OCI-LY7 (cell line): ENCODE results near the gene TNFRSF12A.

Experiments used
- CTCF ChIP-seq: fragments of 200-600 bp; sonication (generic); conservative IDR thresholded peaks from 2 replicates; pipeline ENCODE4 v1.5.1; 2014; ENCODE audit warnings: mild to moderate bottlenecking, antibody characterized with exemption, low read length, moderate library complexity, mixed read lengths
- EZH2phosphoT487 ChIP-seq: fragments of 200-600 bp; sonication (generic); IDR thresholded peaks from 2 replicates; pipeline ENCODE4 v1.6.1; 2018; ENCODE audit warnings: low read depth, borderline replicate concordance, mild to moderate bottlenecking, mixed run types, antibody characterized with exemption, low read length, moderate library complexity, mixed read lengths

- TF ChIP-seq CTCF, result no peak
- no peak for TF ChIP-seq EZH2phosphoT487
Observed at GRCh38 chr16:3028716-3029319, 8.7 kb downstream of the TNFRSF12A start.
